NT2/D1 (cell line): ENCODE results near the gene ATP10A.

Experiments used
- YY1 ChIP-seq: IDR thresholded peaks from 2 replicates; pipeline ENCODE4 v1.6.1; 2011; ENCODE audit not compliant: insufficient read length, insufficient read depth
- ZNF274 ChIP-seq: IDR thresholded peaks from 2 replicates; pipeline ENCODE4 v1.6.1; 2011; ENCODE audit warnings: mild to moderate bottlenecking, low read depth, low read length

DNA sequence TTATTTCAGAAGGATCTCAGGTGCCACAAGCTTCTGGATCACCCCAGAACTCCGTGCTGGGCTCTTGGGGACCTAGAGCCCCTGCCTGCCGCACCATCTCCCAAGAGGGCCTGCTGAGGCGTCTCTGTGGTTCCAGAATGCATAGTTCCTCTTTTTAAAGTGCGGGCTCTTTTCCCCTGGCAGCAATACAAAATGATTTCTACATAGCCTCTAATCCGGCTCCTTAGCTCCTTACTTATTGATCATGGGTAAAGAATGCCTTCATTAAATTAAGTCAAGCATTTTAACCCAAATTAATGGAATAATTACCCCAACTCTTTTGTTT, 121.9 kb downstream of the ATP10A start:
- TF ChIP-seq YY1 (no peak), ZNF274 (no peak)
